ENCODE measurements around the gene RPH3AL.
A peak's percentile ranks its signal among the peaks of the same experiment; 100 is the strongest.
"Not testable (repeated sequence)": the region's sequence is repeated elsewhere in the genome, so short reads cannot be mapped to it uniquely, and the experiment has no call there.

The RPH3AL gene

GRCh38 chr17:235831-236640, 116.6 kb downstream of the RPH3AL start:
- H3K27ac Mint-ChIP-seq, result no peak overlapping the region
- no peak overlapping the region for H3K4me3 Mint-ChIP-seq
- no peaks in the 10 kb centered on the region for H3K9me3 Mint-ChIP-seq
- peaks cover 9 to 28% of the 10 kb centered on the region in 2 donors for H3K27me3 Mint-ChIP-seq
- DNase-seq (no peak), ATAC-seq (replicated peaks) (no peak)
- H3K36me3 Mint-ChIP-seq, result peaks cover 0 to 2% of the 10 kb centered on the region in 2 donors
- peaks cover 11 to 24% of the 10 kb centered on the region in 2 donors for H3K4me1 Mint-ChIP-seq

- not testable (repeated sequence) for H3K4me3 Mint-ChIP-seq; H3K27ac Mint-ChIP-seq; DNase-seq; H3K9me3 Mint-ChIP-seq; ATAC-seq (replicated peaks); H3K36me3 Mint-ChIP-seq
- Mint-ChIP-seq H3K4me1 (peaks cover 11 to 24% of the 10 kb centered on the region in 2 donors), H3K27me3 (peaks cover 9 to 28% of the 10 kb centered on the region in 2 donors)
These were observed 117.4 kb downstream of the RPH3AL start for GRCh38 chr17:234994-235830.

- not testable (repeated sequence) for ATAC-seq (replicated peaks); DNase-seq; H3K9me3 Mint-ChIP-seq; H3K4me3 Mint-ChIP-seq; H3K36me3 Mint-ChIP-seq
- H3K4me1 Mint-ChIP-seq, result peaks cover 11 to 24% of the 10 kb centered on the region in 2 donors
- H3K27me3 Mint-ChIP-seq, result peaks cover 9 to 28% of the 10 kb centered on the region in 2 donors
- H3K27ac Mint-ChIP-seq, result peak overlapping the region; percentile 56
These were observed 118.2 kb downstream of the RPH3AL start for GRCh38 chr17:234163-234993.

GRCh38 chr17:233473-233941, 119.1 kb downstream of the RPH3AL start:
- H3K36me3 Mint-ChIP-seq, result peaks cover 0 to 2% of the 10 kb centered on the region in 2 donors

GRCh38 chr17:231966-232807, 120.4 kb downstream of the RPH3AL start:
- peak; percentile 55 to 65 for ATAC-seq (replicated peaks)
- DNase-seq, result no peak
- Mint-ChIP-seq H3K4me3 (no peak overlapping the region), H3K36me3 (peaks cover 0 to 2% of the 10 kb centered on the region in 2 donors), H3K27ac (no peak overlapping the region), H3K27me3 (peaks cover 9 to 28% of the 10 kb centered on the region in 2 donors), H3K9me3 (no peaks in the 10 kb centered on the region), H3K4me1 (peaks cover 9 to 18% of the 10 kb centered on the region in 2 donors)

More at GRCh38 chr17:233473-233941, 119.1 kb downstream of the RPH3AL start:
- Mint-ChIP-seq H3K27ac (no peak overlapping the region), H3K27me3 (peaks cover 9 to 28% of the 10 kb centered on the region in 2 donors), H3K4me3 (no peak overlapping the region), H3K4me1 (peaks cover 9 to 24% of the 10 kb centered on the region in 2 donors), H3K9me3 (no peaks in the 10 kb centered on the region)
- DNase-seq, result no peak
- peak; percentile 61 to 65 for ATAC-seq (replicated peaks)

- ATAC-seq (replicated peaks) (peak in 1 of 2 donors; percentile 5), DNase-seq (no peak)
- Mint-ChIP-seq H3K9me3 (no peaks in the 10 kb centered on the region), H3K4me1 (peaks cover 9 to 18% of the 10 kb centered on the region in 2 donors), H3K27me3 (peaks cover 9 to 28% of the 10 kb centered on the region in 2 donors), H3K4me3 (no peak overlapping the region), H3K36me3 (peaks cover 0 to 2% of the 10 kb centered on the region in 2 donors), H3K27ac (no peak overlapping the region)
These were observed 121.2 kb downstream of the RPH3AL start for GRCh38 chr17:231191-231965.

- no peak overlapping the region for H3K4me3 Mint-ChIP-seq
- H3K27me3 Mint-ChIP-seq, result peaks cover 9 to 28% of the 10 kb centered on the region in 2 donors
- H3K4me1 Mint-ChIP-seq, result peaks cover 9 to 18% of the 10 kb centered on the region in 2 donors
- DNase-seq (no peak), ATAC-seq (replicated peaks) (no peak)
- peaks cover 0 to 2% of the 10 kb centered on the region in 2 donors for H3K36me3 Mint-ChIP-seq
- H3K27ac Mint-ChIP-seq, result no peak overlapping the region
- no peaks in the 10 kb centered on the region for H3K9me3 Mint-ChIP-seq
These were observed 122.2 kb downstream of the RPH3AL start for GRCh38 chr17:230395-230770.

GRCh38 chr17:229709-230394, 122.8 kb downstream of the RPH3AL start:
- ATAC-seq (replicated peaks), result no peak
- H3K36me3 Mint-ChIP-seq, result peaks cover 0 to 2% of the 10 kb centered on the region in 2 donors
- H3K4me1 Mint-ChIP-seq, result peaks cover 9 to 18% of the 10 kb centered on the region in 2 donors
- no peak for DNase-seq
- H3K27ac Mint-ChIP-seq, result no peak overlapping the region
- no peaks in the 10 kb centered on the region for H3K9me3 Mint-ChIP-seq
- peaks cover 7 to 26% of the 10 kb centered on the region in 2 donors for H3K27me3 Mint-ChIP-seq
- H3K4me3 Mint-ChIP-seq, result no peak overlapping the region

- peak overlapping the region; percentile 2 for H3K27ac Mint-ChIP-seq
- H3K4me3 Mint-ChIP-seq, result no peak overlapping the region
These were observed 123.5 kb downstream of the RPH3AL start for GRCh38 chr17:228951-229708.

GRCh38 chr17:227946-228615, 124.5 kb downstream of the RPH3AL start:
- peaks cover 6 to 10% of the 10 kb centered on the region in 2 donors for H3K4me1 Mint-ChIP-seq
- DNase-seq, result no peak
- no peak for ATAC-seq (replicated peaks)
- H3K27ac Mint-ChIP-seq, result no peak overlapping the region
- peaks cover 0 to 2% of the 10 kb centered on the region in 2 donors for H3K36me3 Mint-ChIP-seq
- no peak overlapping the region for H3K4me3 Mint-ChIP-seq
- peaks cover 0 to 13% of the 10 kb centered on the region in 2 donors for H3K27me3 Mint-ChIP-seq
- no peaks in the 10 kb centered on the region for H3K9me3 Mint-ChIP-seq

More at GRCh38 chr17:228951-229708, 123.5 kb downstream of the RPH3AL start:
- Mint-ChIP-seq H3K36me3 (peaks cover 0 to 2% of the 10 kb centered on the region in 2 donors), H3K27me3 (peaks cover 0 to 19% of the 10 kb centered on the region in 2 donors), H3K4me1 (peaks cover 8 to 11% of the 10 kb centered on the region in 2 donors), H3K9me3 (no peaks in the 10 kb centered on the region)
- DNase-seq (no peak), ATAC-seq (replicated peaks) (no peak)

All from stimulated activated naive B cell treated with anti-CD40 and anti-IgM and Interleukin-4, amounts not matched to agents 10 μg/mL and 1 μg/mL and 100 μg/mL, for 72 hours (primary cell).